H9 (cell line): ENCODE results near the gene ACSL6. TPM values are rescaled to one million over a fixed set of nuclear protein-coding genes. Genes with fewer than 3 reads are reported as not detected.

ENCODE experiments used
- DNase-seq: peaks from one replicate; pipeline ENCODE4 v3.0.0-alpha.2; 2017
- H2AFZ ChIP-seq: one replicate; pipeline ENCODE4 v1.6.1; 2013; ENCODE audit warnings: mild to moderate bottlenecking, low read length, control low read depth, moderate library complexity
- H2AK5ac ChIP-seq: 2 replicates; pipeline ENCODE4 v1.6.1; 2013; ENCODE audit warnings: low read length, control low read depth, mixed read lengths; ENCODE audit not compliant: insufficient read length
- H2BK120ac ChIP-seq: one replicate; pipeline ENCODE4 v1.6.1; 2013; ENCODE audit warnings: low read depth, mild to moderate bottlenecking, low read length, control low read depth, inconsistent platforms; ENCODE audit not compliant: poor library complexity, severe bottlenecking
- H2BK12ac ChIP-seq: 2 replicates; pipeline ENCODE4 v1.6.1; 2013; ENCODE audit warnings: low read length, control low read depth, mixed read lengths, low read depth; ENCODE audit not compliant: insufficient read length
- H2BK15ac ChIP-seq: 2 replicates; pipeline ENCODE4 v1.6.1; 2013; ENCODE audit warnings: low read depth, low read length, control low read depth
- H2BK20ac ChIP-seq: one replicate; pipeline ENCODE4 v1.6.1; 2013; ENCODE audit warnings: low read depth, mild to moderate bottlenecking, low read length, control low read depth, inconsistent platforms; ENCODE audit not compliant: poor library complexity, severe bottlenecking
- H2BK5ac ChIP-seq: 2 replicates; pipeline ENCODE4 v1.6.1; 2013; ENCODE audit warnings: low read length, control low read depth, mixed read lengths; ENCODE audit not compliant: insufficient read length
- H3K14ac ChIP-seq: 2 replicates; pipeline ENCODE4 v1.6.1; 2013; ENCODE audit warnings: low read length, control low read depth; ENCODE audit not compliant: insufficient read depth
- H3K18ac ChIP-seq: 2 replicates; pipeline ENCODE4 v1.6.1; 2013; ENCODE audit warnings: low read depth, mild to moderate bottlenecking, mixed read lengths, low read length, control low read depth; ENCODE audit not compliant: insufficient read length
- H3K23ac ChIP-seq: 2 replicates; pipeline ENCODE4 v1.6.1; 2013; ENCODE audit warnings: low read length, control low read depth, mixed read lengths, low read depth; ENCODE audit not compliant: insufficient read length
- H3K23me2 ChIP-seq: 2 replicates; pipeline ENCODE4 v1.6.1; 2013; ENCODE audit warnings: low read depth, mild to moderate bottlenecking, mixed read lengths, low read length, control low read depth; ENCODE audit not compliant: insufficient read length, poor library complexity, severe bottlenecking
- H3K27ac ChIP-seq: 2 replicates; pipeline ENCODE4 v1.5.1; 2013; ENCODE audit warnings: low read length, control low read depth, mixed read lengths, low read depth; ENCODE audit not compliant: insufficient read length
- H3K27me3 ChIP-seq: 2 replicates; pipeline ENCODE4 v1.6.1; 2013; ENCODE audit warnings: low read length, control low read depth, inconsistent platforms; ENCODE audit not compliant: insufficient read depth
- H3K4ac ChIP-seq: 2 replicates; pipeline ENCODE4 v1.6.1; 2013; ENCODE audit warnings: low read depth, mild to moderate bottlenecking, control low read depth, inconsistent platforms, low read length, moderate library complexity
- H3K4me1 ChIP-seq: 2 replicates; pipeline ENCODE4 v1.6.1; 2013; ENCODE audit warnings: low read length, control low read depth, inconsistent platforms; ENCODE audit not compliant: insufficient read depth
- H3K4me2 ChIP-seq: 2 replicates; pipeline ENCODE4 v1.6.1; 2013; ENCODE audit warnings: low read length, control low read depth, mixed read lengths; ENCODE audit not compliant: insufficient read length, insufficient read depth
- H3K56ac ChIP-seq: 2 replicates; pipeline ENCODE4 v1.6.1; 2013; ENCODE audit warnings: low read depth, mild to moderate bottlenecking, mixed read lengths, low read length, control low read depth; ENCODE audit not compliant: insufficient read length
- H3K79me1 ChIP-seq: 2 replicates; pipeline ENCODE4 v1.6.1; 2013; ENCODE audit warnings: low read depth, mild to moderate bottlenecking, moderate library complexity, low read length, control low read depth, inconsistent platforms; ENCODE audit not compliant: insufficient read depth, poor library complexity, severe bottlenecking
- H3K79me2 ChIP-seq: 2 replicates; pipeline ENCODE4 v1.6.1; 2013; ENCODE audit warnings: low read length, control low read depth, inconsistent platforms; ENCODE audit not compliant: insufficient read depth
- H3K9ac ChIP-seq: 2 replicates; pipeline ENCODE4 v1.6.1; 2013; ENCODE audit warnings: low read length, control low read depth, mixed read lengths; ENCODE audit not compliant: insufficient read length; ENCODE audit errors: extremely low read depth
- H3K9me3 ChIP-seq: one replicate; pipeline ENCODE4 v1.6.1; 2013; ENCODE audit warnings: low read depth, low read length, inconsistent platforms; ENCODE audit not compliant: control insufficient read depth
- H3T11ph ChIP-seq: one replicate; pipeline ENCODE4 v1.6.1; 2013; ENCODE audit warnings: mild to moderate bottlenecking, low read length, control low read depth, inconsistent platforms
- H4K20me1 ChIP-seq: one replicate; pipeline ENCODE4 v1.6.1; 2013; ENCODE audit not compliant: control insufficient read depth, insufficient read length, insufficient read depth
- H4K5ac ChIP-seq: 2 replicates; pipeline ENCODE4 v1.6.1; 2013; ENCODE audit warnings: low read depth, mild to moderate bottlenecking, mixed read lengths, low read length, control low read depth; ENCODE audit not compliant: insufficient read length
- H4K8ac ChIP-seq: replicated peaks from 2 replicates; pipeline ENCODE4 v1.6.1; 2013; ENCODE audit warnings: low read length, control low read depth, mixed read lengths, low read depth; ENCODE audit not compliant: insufficient read length
- H4K91ac ChIP-seq: 2 replicates; pipeline ENCODE4 v1.6.1; 2013; ENCODE audit warnings: low read depth, mild to moderate bottlenecking, moderate library complexity, mixed read lengths, low read length, control low read depth; ENCODE audit not compliant: insufficient read length
- H3K27ac Mint-ChIP-seq, 3 experiments: 2 replicates in 2 of 3; 3 replicates in 1 of 3; pipeline ENCODE4 v1.8.0; 2020 to 2021; ENCODE audit warnings: mixed read lengths in 3 of 3, mild to moderate bottlenecking in 1 of 3, moderate library complexity in 1 of 3
- H3K27me3 Mint-ChIP-seq: 2 replicates; pipeline ENCODE4 v1.8.0; 2021; ENCODE audit warnings: low read depth, mild to moderate bottlenecking, moderate library complexity, mixed read lengths
- H3K36me3 Mint-ChIP-seq, 3 experiments: 2 replicates in 2 of 3; 3 replicates in 1 of 3; pipeline ENCODE4 v1.8.0; 2020 to 2021; ENCODE audit warnings: low read depth in 3 of 3, mixed read lengths in 3 of 3; ENCODE audit not compliant: insufficient read depth in 1 of 3
- H3K4me1 Mint-ChIP-seq, 2 experiments: 2 replicates each; pipeline ENCODE4 v1.8.0; 2020; ENCODE audit warnings: mixed read lengths in 2 of 2
- H3K4me3 Mint-ChIP-seq, 2 experiments: 2 replicates in 1 of 2; 3 replicates in 1 of 2; pipeline ENCODE4 v1.8.0; 2020 to 2021; ENCODE audit warnings: mild to moderate bottlenecking in 2 of 2, mixed read lengths in 2 of 2, moderate library complexity in 1 of 2
- H3K9me3 Mint-ChIP-seq, 2 experiments: 2 replicates in 1 of 2; 3 replicates in 1 of 2; pipeline ENCODE4 v1.8.0; 2020; ENCODE audit warnings: mild to moderate bottlenecking in 2 of 2, mixed read lengths in 2 of 2, moderate library complexity in 1 of 2
- WGBS: extraction: QIAGEN DNeasy Blood & Tissue Kit; methylation state at CpG from one replicate; pipeline ENCODE4 v1.1.7; 2013; ENCODE audit warnings: missing lambda C conversion rate, low lambda C conversion rate, mixed read lengths; ENCODE audit not compliant: insufficient read length; ENCODE audit errors: extremely low coverage; 5-methylcytosine and 5-hydroxymethylcytosine counted together
- total RNA-seq: library from RNA; stranded (reverse); gene quantifications from 2 replicates; pipeline ENCODE4 v1.2.1, GENCODE V29; 2021
- TF ChIP-seq, protein P1 (sequence below): fragments of 200-600 bp; sonication (generic); conservative IDR thresholded peaks from 3 replicates; pipeline ENCODE4 v1.8.0; 2021; ENCODE audit warnings: antibody characterized with exemption, mild to moderate bottlenecking

Gene ACSL6
- total RNA-seq, 1 experiment from 2014 or later = 1.6 TPM

DNA sequence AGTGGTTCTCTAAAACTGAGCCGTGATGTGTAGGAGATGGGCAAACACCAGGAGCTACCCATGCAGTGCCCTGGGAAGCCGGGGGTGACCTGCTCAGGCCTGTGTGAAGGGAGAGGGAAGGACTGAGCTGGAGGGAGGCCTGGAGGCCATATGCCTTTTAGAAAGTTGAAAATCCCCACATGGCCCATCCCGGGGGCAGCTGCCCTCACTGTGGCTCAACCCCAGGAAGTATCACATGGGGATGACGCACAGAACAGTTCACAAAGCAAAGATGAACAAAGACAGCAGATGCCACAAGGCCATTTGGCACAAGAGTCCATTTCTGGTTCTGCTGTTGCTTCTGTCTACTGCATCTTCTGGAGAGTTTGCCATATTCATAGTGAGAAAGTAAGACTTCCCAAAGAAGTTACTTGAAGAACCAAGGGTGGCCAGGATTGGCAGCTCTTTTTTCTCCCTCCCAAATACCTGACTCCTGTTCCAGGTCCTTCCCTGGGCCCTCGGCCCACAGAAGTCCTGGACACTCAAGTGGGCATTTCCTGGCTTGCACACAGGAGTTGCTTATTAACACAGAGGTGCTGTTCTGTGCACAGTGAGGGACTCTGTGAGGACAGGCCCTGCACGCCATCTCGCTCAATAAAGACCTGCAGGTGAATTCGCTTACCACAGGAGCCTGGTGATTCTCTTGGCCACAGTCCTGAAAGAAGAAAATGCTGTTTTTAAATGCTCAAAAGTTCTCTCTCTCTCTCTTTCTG lies 25.1 kb downstream of the ACSL6 start:
- Histone ChIP-seq H3K14ac (no peak overlapping the region), H4K91ac (no peak overlapping the region), H3K56ac (peak overlapping the region; percentile 13), H3K23me2 (no peaks in the 10 kb centered on the region), H3K4ac (no peak overlapping the region), H4K8ac (no peak overlapping the region), H2BK12ac (no peak overlapping the region), H3K4me1 (no peaks in the 10 kb centered on the region), H4K20me1 (no peaks in the 10 kb centered on the region), H3K23ac (no peak overlapping the region), H3K9me3 (no peaks in the 10 kb centered on the region), H2BK5ac (no peak overlapping the region), H2AK5ac (no peak overlapping the region), H3K79me2 (no peaks in the 10 kb centered on the region), H2BK20ac (no peak overlapping the region), H3K27ac (no peak overlapping the region), H2BK15ac (no peak overlapping the region), H3K4me2 (no peak overlapping the region), H4K5ac (no peak overlapping the region), H3K9ac (no peak overlapping the region), H3K79me1 (no peaks in the 10 kb centered on the region), H2AFZ (no peak overlapping the region), H2BK120ac (no peak overlapping the region), H3K18ac (no peak overlapping the region), H3T11ph (no peak overlapping the region), H3K27me3 (no peaks in the 10 kb centered on the region)
- Mint-ChIP-seq H3K9me3 (no peaks in the 10 kb centered on the region), H3K27me3 (no peaks in the 10 kb centered on the region), H3K27ac (peak overlapping the region in 1 of 3 experiments; percentile 26; a peak in 3 of 7 replicates), H3K4me1 (no peaks in the 10 kb centered on the region), H3K4me3 (no peak overlapping the region), H3K36me3 (no peaks in the 10 kb centered on the region)
- WGBS = no CpG with 5 or more reads among the region's 8 CpGs
- no peak for DNase-seq
- TF ChIP-seq, protein P1, sequence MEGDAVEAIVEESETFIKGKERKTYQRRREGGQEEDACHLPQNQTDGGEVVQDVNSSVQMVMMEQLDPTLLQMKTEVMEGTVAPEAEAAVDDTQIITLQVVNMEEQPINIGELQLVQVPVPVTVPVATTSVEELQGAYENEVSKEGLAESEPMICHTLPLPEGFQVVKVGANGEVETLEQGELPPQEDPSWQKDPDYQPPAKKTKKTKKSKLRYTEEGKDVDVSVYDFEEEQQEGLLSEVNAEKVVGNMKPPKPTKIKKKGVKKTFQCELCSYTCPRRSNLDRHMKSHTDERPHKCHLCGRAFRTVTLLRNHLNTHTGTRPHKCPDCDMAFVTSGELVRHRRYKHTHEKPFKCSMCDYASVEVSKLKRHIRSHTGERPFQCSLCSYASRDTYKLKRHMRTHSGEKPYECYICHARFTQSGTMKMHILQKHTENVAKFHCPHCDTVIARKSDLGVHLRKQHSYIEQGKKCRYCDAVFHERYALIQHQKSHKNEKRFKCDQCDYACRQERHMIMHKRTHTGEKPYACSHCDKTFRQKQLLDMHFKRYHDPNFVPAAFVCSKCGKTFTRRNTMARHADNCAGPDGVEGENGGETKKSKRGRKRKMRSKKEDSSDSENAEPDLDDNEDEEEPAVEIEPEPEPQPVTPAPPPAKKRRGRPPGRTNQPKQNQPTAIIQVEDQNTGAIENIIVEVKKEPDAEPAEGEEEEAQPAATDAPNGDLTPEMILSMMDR = no peak
